Suppressor macrophage (primary cell): ENCODE data around the gene AGBL4.

Source experiments
- DNase-seq, 4 experiments: peaks; one replicate each; pipeline ENCODE4 v3.0.0-alpha.2; 2020 to 2022

AGBL4 gene

DNA sequence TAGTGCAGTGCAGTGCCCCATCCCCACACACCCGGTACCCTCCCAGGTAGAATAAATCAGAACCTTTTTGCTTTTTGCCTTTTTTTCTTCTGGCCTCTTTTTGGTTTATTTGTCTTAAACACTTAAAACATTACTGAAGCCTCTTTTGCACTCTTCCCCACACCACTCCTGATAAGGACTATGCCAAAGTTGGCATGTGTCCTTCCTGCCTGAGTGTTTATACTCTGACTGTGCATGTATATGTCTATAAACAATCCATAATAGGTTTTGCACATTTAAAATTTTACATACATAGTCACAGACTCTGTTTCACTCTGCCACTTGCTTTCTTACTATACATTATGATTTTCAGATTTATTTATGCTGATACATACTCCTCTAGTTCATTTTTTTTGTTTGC lies 1306.7 kb downstream of the AGBL4 start:
- DNase-seq: no peak

DNA sequence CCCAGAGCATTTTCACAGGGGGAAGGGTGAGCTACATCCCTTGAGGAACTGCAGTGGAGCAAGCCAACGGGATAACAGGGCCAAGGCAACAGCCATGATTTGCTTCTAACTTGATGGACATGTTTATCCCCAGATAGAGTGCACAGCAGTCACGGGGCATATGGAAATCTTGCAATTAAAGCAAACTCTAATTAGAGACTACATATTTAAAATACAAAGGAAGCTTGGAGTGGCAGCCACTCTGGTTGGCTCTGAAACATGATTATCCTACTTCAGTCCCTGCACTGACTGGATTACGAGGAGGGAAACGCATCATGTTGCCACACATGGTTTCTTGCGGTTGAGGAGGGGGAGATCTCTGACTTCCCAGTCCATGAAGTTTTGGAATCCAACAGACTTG lies 1307.8 kb downstream of the AGBL4 start:
- DNase-seq: no peak

DNA sequence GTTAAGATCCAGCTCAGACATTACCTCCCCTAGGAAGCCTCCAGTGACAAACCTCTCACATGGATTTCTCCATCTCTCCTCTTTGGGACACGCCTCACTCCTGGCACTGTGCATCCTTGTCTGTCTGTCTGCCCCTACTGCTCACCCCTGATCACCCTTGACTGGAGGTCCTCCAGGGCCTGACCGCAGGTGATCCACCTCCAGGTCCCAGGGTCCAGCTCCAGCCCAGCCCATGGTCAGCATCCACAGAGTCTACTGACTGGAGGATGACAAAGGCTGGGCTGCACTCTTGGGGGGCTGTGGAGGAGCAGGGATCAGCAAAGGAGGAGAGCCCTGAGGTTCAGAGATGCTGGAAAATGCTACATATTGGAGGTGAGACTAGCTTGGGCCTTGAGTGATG lies 1312.8 kb downstream of the AGBL4 start:
- no peak for DNase-seq

DNA sequence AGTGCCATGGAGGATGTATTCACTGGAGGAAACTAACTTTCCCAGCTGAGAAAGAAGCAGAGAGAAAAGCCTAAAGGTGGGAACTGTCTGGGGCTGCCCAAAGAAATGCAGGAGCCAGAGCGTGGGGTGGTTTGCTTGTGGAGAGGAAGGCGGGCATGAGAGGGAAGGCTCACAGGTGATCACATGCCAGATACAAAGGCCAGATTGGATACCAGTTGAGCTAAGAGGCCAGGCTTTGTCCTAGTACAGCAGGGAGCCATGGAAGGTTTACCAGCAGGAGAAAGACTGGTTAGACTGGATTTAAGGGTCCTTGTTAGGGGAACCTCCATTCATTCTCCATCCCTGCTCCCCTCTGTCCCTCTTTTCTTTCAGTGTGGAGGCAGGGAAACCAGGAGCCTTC lies 1313.4 kb downstream of the AGBL4 start:
- DNase-seq: no peak

DNA sequence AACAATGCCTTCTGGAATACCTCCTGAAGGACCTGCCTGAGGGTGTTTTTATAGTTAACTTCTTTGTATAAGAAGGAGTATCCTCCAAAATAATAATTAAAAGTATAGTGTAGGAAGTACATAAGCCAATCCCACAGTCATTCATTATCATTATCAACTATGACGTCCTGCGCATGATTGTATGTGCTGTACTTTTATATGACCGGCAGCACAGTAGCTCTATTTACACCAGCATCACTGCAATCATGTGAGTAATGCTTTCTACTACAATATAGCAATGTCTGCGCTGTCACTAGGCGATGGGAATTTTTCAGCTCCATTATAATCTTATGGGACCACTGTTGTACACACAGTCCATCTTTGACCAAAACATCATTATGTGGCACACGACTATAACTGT lies 1319.0 kb downstream of the AGBL4 start:
- no peak for DNase-seq

DNA sequence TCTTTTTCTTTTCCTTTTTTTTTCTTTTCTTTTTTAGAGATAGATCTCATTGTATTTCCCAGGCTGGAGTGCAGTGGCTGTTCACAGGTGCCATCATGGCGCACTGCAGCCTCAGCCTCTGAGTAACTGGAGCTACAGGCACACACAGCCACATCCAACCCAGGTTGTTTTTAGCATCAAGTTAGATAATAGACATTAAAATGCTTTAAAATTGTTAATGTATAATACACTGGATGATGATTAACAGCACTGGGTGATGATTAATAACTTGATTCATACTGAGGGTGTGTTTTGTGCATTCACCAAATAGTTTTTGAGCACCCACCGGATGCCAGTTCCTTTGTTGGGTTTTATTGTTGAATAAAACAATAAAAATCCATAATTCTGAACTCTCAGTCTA lies 1322.3 kb downstream of the AGBL4 start:
- DNase-seq: no peak

DNA sequence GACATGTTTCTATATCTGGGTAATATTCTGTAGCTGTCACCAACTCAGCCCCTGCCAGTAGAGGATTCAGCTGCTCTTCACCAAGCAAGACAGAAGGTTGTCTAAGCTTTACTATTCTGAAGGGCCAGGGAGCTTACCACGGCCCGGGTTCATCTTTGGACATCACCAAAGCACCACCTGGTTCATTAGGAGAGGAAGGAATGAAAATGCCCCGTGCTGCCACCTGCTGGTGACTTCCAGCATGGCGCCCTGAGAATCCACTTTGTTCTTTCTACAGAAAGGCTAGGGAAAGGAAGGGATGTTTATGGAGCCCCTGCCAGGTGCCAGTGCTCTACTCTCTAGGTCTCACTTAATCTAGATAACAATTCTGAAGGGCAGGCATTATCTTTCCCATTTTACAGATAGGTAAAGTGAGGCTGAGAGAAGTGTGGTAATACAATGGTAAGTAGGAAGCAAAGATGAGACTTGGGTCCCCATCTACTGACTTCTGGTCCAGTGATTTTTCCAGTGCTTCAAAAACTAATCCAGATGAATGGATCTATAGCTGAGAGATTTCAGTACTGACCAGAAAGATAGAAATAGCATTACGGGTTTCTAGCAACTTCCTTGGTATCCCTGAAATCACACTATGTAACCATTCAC lies 1326.6 kb downstream of the AGBL4 start:
- DNase-seq: peak; percentile 61 to 88 (median 72)

DNA sequence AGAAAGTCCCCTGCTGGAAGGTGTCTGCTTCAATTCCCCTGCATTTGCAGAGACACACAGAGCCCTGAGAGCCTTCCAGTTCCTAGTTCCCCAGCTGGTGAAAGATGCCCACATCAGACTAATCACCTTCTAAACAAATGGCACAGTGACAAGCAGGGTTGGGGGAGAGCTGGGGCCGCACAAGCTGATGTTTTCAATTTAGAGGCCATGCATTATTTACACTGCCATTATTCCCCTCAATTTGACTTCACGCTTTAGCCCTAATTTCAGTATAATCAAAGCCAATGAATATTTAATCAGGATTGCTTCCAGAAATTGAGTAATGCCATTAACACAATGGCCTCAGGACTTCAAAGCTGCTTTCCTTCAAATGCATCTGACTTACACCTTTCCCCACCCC lies 1328.6 kb downstream of the AGBL4 start:
- no peak for DNase-seq

DNA sequence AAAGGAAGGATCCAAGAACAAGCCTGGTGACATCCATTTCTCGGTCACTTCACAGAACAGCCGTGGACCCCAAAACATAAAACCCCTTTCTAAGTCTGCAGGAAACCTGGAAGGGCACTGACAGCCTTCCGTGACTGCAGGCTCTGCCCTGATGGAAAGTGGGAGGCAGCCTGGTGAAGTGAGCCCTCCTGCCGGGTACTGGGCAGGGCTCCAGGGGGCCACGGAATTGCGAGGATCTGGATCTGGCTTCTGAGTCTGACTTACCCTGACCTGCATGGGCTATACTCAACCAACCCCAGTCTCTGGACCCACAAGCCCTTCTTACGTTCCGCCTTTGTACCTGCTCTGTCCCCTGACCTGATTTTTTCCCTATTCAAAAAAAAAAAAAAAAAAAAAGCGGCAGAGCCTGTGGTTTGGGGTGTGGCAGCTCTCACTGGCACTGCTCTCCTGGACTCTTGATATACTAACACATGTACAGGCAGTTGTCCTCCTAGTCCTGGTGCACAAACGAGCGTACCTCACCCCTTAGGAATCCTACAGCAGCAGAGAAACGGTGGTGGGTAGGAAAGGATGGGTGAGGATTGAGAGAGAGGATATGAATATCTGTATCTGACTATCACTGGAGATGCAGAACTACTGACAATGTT lies 1330.0 kb downstream of the AGBL4 start:
- DNase-seq: no peak

DNA sequence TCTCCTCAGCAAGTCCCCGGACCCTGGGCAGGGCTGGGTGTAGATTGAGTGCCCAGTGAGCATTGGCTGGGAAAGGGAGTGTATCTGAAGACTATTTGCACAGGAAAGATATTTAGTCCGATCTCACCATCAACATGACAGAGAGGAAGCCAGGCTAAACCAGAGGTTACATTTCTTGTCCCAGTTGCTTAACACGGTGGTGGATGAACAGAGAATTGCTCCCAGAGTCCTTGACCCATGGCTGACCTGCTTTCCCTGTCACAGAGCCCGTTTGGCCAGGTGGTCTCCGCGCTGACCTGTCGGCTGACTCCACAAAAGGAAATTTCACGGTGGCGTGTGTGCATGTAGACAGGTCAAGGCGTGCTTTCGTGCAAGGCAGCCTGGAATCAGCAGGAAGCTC lies 1330.6 kb downstream of the AGBL4 start:
- DNase-seq: no peak

DNA sequence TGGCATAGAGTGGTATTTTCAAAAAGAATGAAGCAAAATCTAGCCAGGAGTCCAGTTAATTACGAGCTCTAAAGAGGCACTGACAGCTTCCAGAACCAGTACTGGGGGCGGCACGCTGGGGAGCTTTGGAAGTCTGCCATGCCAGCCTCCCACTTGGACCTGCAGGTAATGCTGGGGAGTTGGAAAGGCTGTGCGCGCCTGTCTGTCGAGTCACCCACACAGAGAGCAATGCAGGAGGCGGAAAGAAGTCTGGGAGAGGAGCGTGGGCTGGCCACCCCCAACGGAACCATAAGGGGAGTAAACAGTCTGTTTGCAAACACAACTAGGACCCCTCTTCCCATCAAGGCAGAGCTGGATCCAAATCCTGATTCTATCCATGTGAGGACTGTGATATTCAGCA lies 1331.5 kb downstream of the AGBL4 start:
- DNase-seq: no peak

DNA sequence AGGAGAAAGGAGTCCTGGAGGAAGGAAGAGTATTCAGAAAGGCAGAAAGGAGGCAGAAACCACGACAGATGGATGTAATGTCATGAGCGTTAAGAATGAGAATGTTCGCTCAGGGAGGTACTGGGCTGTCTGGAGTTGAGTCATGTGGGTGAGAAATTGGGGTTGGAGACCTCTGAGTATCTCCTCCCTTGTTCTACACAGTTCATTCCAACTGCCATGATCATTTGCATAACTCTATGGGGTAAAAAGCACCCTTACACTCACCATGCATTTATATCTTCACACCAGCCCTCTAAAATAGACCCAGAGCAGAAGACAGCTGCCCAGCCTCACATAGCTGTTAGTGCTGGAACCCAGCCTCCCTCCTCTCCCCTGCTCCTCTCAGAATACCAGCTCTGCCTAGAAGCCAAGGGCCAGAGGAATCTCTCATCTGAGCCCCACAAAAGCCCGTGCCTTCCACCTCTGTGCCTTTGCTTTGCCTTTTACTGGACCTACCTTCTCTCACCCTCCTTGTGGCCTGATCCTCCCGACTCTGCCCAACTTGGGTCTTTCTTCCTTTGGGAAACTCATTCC lies 1332.2 kb downstream of the AGBL4 start:
- no peak for DNase-seq

DNA sequence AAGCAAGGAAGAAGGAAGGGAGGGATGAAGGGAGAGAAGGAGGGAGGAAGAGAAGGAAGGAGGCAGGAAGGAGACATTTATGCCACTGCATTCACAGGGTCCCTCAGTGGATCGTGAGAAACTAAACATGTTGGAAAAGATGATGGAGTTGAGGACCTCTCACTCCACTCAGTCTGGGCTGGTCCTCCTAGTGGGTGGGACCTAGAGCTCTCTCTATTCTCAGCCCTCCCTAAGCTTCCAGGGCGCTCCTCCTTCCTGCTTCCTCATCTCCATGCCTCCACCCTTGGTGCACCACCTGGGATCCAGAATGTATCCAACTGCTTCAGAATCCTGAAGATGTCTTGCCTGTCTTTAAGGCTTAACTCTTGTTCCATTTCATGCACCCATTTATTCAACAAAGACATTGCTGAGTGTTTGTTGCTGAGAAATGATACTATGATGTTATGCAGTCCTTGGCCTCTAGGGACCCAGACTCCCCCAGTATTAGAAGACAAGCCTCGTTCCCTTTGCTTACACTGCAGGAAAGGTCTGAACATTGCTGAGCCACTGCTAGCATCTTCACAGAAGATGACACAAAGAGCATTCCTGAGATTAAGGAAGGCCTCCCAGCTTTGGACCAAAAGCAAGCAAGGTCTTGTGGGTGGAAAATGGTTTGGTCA lies 1335.5 kb downstream of the AGBL4 start:
- DNase-seq: peak in 3 of 4 experiments; percentile 13 to 26 (median 21)

DNA sequence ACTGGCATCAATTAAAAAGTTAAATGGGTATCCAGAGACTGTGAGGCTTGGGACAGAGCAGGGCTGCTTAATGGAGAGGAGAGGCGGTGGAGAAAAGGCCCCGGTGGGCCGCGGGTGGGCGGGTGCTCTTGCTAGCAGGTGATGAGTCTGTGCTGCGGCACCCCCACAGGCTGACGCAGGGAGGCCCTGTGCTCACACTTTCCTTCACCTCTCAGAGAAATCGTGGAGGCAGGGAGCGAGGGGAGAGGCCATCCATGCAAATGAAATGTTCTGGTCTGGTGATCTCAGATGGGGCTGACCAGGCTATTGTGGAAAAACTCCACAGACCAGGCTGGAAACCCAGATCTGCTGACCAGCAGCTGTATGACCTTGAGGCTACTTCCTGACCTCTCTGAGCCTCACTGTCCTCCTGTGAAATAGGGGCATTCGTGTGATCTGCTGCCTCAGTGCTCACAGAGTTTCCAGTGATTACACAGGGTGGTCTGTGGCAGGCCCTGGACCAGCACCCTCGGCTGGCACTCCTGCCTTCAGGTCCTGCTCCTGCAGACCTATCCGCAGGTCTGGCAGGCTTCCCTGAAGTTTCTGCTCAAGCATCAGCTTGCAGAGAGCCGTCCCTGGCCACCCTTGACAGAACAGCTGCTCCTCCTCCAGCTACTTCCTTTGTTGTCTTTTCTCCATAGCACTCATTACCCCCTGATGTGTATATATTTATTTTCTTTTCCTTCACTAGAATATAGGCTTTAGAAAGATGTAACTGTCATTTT lies 1336.3 kb downstream of the AGBL4 start:
- DNase-seq: no peak

DNA sequence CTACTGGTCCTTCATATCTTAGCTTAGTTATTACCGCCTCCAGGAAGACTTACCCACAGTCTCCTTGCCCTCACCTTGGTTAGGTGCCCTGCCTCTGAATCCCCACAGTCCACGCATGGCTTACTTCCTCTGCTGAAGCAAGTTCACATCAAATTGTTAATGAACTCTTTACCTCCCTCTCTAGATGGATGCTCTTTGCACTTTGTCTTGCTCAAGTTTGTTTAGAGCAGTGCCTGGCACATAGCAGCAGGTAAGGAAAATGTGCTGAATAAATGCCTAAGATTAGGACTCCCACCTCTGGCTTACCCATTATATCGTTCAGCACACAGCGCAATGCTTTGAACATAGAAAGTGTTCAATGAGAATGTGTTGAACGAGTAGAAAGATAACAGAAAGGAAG lies 1337.6 kb downstream of the AGBL4 start:
- no peak for DNase-seq

DNA sequence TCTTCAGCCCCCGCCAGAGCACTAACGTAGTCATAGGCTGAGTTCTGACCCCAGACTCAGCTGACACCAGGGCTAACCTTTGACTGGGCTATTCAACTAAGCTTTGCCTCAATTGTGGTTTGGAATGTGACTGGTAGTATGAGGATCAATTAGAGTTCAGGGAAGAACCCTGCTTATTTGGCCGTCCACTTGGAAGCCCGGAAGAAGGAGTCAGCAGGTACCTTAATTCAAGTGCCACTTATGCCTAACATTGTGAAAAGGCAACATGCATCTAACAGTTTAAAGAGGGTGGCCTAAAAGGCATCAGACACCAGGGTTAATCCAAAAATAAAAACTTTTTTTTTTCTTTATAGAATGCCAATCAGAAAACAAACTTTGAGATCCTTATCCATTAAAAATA lies 1339.4 kb downstream of the AGBL4 start:
- DNase-seq: no peak

DNA sequence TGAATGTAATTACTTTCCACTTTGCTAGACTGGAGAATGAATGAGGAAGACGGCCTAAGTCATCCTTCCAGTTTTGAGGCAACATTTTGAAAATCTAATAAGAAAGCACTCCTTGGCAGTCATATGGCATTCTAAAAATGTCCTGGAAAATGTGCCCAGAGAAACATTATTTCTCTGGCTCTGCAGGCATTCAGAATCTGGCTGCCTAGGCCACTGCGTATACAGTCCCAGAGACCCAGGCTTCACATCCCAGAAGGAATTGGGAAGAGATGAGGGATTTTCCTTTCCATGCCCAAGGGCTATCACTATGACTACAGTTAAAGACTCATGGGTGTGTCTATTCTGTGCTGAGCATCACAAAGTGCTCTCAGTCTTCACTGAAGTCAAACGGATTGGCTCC lies 1339.9 kb downstream of the AGBL4 start:
- DNase-seq: no peak

DNA sequence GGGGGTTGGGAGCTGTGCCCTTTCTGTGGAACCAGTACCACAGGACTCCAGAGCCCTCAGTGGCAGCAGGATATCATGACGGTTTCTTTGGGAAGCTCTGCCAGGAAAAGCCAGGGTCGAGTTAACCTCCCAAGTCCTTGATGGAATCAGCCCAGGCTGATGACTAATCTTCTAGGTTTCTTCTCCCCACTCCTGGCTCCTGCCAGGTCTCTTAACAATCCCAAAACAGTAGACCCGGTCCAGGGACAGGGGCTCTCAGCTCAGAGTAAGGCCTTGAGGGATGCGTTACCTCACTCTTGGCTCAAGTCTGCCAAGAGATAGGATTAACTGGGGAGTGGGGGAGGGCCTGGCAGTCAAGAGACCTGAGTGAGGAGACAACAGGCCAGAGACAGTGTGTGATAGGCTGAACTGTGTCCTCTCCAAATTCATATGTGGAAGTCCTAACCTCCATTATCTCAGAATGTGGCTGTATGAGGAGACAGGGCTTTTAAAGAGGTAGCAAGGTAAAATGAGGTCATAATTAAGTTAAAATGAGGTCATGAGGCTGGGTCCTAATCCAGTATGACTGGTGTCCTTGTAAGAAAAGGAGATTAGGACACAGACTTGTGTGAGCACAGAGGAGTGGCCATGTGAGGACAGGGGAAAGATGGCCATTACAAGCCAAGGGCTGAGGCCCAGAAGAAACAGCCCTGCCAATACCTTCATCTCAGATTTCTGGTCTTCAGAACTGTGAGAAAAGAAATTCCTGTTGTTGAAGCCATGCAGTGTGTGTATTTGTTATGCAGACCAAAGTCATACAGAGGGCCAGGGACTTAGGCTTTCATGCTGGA lies 1342.1 kb downstream of the AGBL4 start:
- no peak for DNase-seq

DNA sequence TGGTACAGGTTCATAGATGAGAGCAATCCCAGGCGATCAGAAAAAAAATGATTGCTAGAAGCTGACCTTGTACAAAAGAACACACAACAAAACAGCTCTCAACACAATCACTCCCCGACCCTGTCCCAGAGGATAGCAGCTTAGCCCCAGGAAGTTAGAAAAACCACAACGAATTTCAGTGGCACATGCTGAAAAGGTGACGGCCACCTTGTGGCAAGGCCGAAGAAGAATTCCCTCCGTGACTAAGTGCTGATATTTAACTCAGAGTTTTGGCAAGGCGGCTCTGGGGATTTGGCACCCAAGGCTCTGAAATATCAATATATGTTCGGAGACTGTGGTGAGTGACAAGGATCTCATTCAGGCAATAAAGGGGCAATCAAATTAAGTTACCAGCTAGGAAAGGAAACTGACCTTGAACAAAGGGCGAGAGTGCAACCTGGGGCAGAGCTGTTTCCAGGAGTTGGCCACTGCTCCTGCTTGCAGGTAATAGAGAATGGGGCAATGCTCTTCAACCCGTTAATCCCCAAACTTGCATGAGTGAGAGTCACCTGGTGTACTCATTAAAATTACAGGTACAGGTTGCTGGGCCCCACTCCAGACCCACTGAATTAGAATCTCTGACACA lies 1343.2 kb downstream of the AGBL4 start:
- DNase-seq: no peak

DNA sequence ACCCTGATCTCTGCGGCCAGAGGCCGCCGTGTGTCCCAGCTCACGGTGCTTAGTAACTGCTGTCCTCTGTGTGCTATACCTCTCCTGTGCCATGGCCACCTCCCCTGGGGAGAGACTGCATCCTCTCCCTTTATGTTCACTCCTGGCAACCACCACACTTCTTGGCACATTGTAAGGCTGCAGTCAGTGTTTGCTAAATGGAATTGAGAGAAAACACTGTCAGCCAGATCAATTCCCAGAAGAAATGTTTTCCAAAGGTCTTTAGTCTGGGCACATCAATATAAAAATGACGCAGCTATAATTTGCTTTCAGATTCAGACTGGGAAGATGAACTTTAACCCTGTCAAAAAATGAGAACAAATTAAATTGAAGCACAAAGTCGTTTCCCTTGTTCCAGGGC lies 1343.9 kb downstream of the AGBL4 start:
- DNase-seq: no peak

DNA sequence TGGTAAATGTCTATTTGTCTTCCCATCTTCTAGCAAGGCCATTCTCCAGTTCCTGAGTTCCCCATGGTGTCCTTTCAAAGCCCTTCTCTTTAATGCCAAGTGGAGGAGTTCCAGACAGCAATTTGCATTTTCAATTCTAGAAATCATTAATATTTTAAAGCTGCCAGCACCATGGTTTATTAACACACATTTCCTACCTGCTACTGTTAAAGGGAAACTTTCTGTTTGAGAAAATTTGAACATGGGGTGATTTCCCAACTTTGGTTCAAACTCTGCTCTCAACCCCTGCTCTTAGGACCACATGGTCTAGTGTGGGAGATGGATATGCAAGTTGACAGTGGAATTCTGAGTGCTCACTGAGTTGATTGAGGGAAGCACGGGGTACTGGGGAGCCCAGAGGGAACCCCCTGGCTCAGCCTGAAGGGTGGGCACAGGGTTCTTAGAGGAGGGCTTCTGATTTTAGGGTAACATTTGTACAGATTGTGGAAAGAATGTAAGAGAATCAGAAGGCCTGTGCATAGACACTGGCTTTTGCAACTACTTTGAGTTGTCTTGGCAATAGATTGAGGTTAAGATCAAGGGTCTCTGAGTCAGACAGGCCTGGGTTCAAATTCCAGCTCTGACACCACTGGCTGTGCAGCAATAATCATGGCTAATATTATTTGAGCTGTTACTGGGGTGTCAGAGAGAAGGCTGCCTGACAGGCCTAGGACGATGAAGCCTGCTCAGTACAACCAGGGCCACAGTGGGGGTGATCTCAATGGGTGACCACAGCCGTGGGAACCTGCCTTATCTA lies 1344.8 kb downstream of the AGBL4 start:
- DNase-seq: no peak
